Testis (tissue), 3 donors: Measurements from ENCODE around the gene DIDO1. TPM values are rescaled to one million over a fixed set of nuclear protein-coding genes. Genes with fewer than 3 reads are reported as not detected.

Experiments
- DNase-seq: peaks from one replicate; pipeline ENCODE4 v3.0.0-alpha.2; 2019
- H3K27ac ChIP-seq, 2 donors: fragments of 200-600 bp; sonication (generic); one replicate each; pipeline ENCODE4 v1.5.1; 2019
- H3K27me3 ChIP-seq: fragments of 200-600 bp; sonication (generic); one replicate; pipeline ENCODE4 v1.5.1; 2019
- H3K36me3 ChIP-seq: fragments of 200-600 bp; sonication (generic); one replicate; pipeline ENCODE4 v1.5.1; 2017; ENCODE audit warnings: low read depth; ENCODE audit errors: missing control alignments
- H3K4me1 ChIP-seq: fragments of 200-600 bp; sonication (generic); one replicate; pipeline ENCODE4 v1.5.1; 2019
- H3K4me3 ChIP-seq, 2 donors: fragments of 200-600 bp; sonication (generic); one replicate each; pipeline ENCODE4 v1.5.1; 2017 to 2019
- H3K9me3 ChIP-seq: fragments of 200-600 bp; sonication (generic); one replicate; pipeline ENCODE4 v1.5.1; 2017
- POLR2A ChIP-seq: fragments of 450-650 bp; IDR thresholded peaks from one replicate; pipeline ENCODE4 v1.6.1; 2017; ENCODE audit warnings: antibody characterized with exemption, mild to moderate bottlenecking, moderate library complexity
- WGBS, 2 donors: methylation state at CpG; one replicate each; pipeline ENCODE4 v1.1.5; 2018; 5-methylcytosine and 5-hydroxymethylcytosine counted together
- intact Hi-C: fragments of 100-400 bp; cut with DNase I; formaldehyde crosslinking; loops from one replicate; pipeline ENCODE4 v1.15.1; 2023; ENCODE audit warnings: low total_unique reads
- polyA plus RNA-seq: library from polyadenylated mRNA; stranded (reverse); fragments of 350-450 nt; fragmentation: Illumina TruSeq; extraction: RNeasy Lipid Tissue Mini Kit (QIAGEN cat#74804); gene quantifications from one replicate; pipeline ENCODE4 v1.2.3, GENCODE V29; 2014; ENCODE audit warnings: low read depth, low replicate concordance; ENCODE audit not compliant: insufficient read depth
- total RNA-seq, 2 donors: library from RNA; depleted of rRNA; stranded (reverse); fragments of >200 nt; gene quantifications; one replicate each; pipeline ENCODE4 v1.2.3, GENCODE V29; 2016
- TF ChIP-seq, protein P1 (sequence below), 3 experiments: fragments of 450-650 bp in 2 of 3; fragments of 200-600 bp in 1 of 3; sonication (generic) in 1 of 3; IDR thresholded peaks; one replicate each; pipeline ENCODE4 v1.5.1; 2016 to 2019; ENCODE audit warnings: antibody characterized with exemption in 3 of 3, mild to moderate bottlenecking in 2 of 3, moderate library complexity in 1 of 3

Gene DIDO1
- total and polyA plus RNA-seq, 3 donors from 2014 or later, result 50.5 to 99.7 (median 98.6) TPM

DNA sequence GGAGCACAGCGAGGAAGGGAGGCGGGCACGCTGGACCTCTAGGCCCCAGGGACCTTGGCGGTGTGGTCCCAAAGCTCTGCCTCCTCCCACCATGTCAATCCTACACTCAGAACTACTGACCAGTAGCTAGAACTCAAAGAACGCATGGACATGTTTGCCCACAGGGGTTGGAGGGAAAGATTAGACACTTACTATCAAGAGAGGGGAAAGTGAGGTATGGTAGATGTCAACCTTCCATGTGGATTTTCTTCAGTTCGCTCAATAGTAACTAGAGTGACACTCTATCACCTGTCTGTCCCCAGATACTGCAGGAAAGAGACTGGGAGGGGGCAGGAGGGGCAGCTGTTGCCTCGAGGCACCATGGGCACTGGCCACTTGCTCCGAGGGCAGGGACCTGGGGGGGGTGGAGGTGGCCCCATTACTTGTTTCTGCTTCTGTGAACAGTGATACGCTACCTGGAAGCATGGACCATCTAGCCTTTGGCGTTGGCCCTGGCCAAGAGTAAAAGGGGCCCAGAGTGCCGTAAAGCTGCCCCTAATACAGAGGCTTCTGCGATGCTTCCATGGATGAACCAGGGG is 912 bp upstream of the DIDO1 start:
- H3K36me3 ChIP-seq, result no peaks in the 10 kb centered on the region
- peak overlapping the region; percentile 98 to 99 for H3K27ac ChIP-seq
- no peak for DNase-seq
- peaks cover 53% of the 10 kb centered on the region for H3K4me1 ChIP-seq
- TF ChIP-seq, protein P1, sequence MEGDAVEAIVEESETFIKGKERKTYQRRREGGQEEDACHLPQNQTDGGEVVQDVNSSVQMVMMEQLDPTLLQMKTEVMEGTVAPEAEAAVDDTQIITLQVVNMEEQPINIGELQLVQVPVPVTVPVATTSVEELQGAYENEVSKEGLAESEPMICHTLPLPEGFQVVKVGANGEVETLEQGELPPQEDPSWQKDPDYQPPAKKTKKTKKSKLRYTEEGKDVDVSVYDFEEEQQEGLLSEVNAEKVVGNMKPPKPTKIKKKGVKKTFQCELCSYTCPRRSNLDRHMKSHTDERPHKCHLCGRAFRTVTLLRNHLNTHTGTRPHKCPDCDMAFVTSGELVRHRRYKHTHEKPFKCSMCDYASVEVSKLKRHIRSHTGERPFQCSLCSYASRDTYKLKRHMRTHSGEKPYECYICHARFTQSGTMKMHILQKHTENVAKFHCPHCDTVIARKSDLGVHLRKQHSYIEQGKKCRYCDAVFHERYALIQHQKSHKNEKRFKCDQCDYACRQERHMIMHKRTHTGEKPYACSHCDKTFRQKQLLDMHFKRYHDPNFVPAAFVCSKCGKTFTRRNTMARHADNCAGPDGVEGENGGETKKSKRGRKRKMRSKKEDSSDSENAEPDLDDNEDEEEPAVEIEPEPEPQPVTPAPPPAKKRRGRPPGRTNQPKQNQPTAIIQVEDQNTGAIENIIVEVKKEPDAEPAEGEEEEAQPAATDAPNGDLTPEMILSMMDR (IDR thresholded peaks at IDR 0.05), result no peak
- TF ChIP-seq POLR2A, result no peak
- 54 to 58% methylated on average over 12 of the region's 12 CpGs for WGBS, 2 donors
- intact Hi-C loops, result no loop called here
- peak overlapping the region; percentile 99 to 100 for H3K4me3 ChIP-seq
- H3K27me3 ChIP-seq, result no peaks in the 10 kb centered on the region
- no peaks in the 10 kb centered on the region for H3K9me3 ChIP-seq

DNA sequence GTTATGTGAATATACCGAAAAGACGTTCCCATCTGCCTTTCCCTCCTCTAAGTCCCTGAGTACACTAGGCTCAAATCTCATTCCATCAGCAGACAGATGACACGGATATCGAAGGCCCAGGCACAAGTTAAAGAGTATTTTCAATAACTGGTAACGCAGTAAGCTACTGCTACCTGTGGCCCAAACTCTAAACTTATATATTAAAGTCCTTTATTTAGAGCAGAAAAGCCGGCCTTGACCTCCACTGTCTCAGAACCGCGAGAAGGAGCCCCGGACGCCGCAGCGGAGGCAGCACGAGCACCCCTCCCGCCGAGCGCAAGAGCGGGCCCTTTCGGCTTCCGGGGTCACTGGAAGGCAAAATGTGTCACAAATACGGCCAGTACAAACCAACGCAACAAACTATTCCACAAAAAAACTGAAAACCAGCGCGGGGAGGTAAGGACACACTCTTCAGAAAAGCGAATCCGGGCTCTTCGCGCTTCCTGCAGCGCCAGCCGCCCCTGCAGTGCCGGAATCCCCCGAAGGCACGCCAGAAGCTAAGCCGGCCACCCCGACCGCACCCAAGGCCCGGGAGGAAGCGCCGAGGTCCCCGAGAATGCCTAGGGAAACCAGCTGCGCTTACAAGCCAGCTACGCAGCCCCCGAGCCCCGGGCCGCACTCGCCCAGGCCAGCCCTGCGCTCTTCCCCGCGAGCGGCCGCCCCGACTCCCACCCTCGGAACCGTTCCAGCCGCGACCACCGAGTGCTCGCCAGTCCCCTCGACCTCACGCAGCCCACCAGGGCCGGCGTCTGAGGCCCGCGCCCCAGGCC is 681 bp downstream of the DIDO1 start:
- intact Hi-C loops, result no loop called here
- peak; percentile 49 for DNase-seq
- TF ChIP-seq POLR2A, result no peak
- TF ChIP-seq, protein P1 (IDR thresholded peaks at IDR 0.05), result no peak

DNA sequence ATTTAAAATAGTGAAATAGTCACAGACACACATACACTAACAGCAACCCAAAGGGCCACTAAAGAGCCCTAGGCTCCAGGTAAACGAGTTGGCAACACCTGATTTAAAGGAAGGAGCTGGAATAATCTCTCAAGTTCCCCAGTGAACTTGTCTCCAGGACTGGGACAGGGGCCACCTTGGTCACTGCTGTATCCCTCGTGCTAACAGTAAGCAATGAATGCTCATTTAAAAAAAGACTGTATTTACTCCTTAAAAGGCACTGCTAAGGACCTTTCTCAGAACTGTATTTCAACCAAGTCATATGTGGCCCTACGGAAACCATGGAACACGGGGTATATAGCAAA is 1.3 kb downstream of the DIDO1 start:
- DNase-seq, result no peak
- 2 to 6% methylated on average over 4 of the region's 4 CpGs for WGBS, 2 donors
- TF ChIP-seq, protein P1 (IDR thresholded peaks at IDR 0.05), result no peak
- no peak for TF ChIP-seq POLR2A
- intact Hi-C loops, result no loop called here
- Histone ChIP-seq H3K4me1 (peaks cover 64% of the 10 kb centered on the region), H3K36me3 (no peaks in the 10 kb centered on the region), H3K27ac (peak overlapping the region; percentile 98 to 99), H3K4me3 (peak overlapping the region; percentile 99 to 100), H3K27me3 (no peaks in the 10 kb centered on the region), H3K9me3 (no peaks in the 10 kb centered on the region)

More for the DNA sequence above, 681 bp downstream of the DIDO1 start:
- Histone ChIP-seq H3K36me3 (no peaks in the 10 kb centered on the region), H3K9me3 (no peaks in the 10 kb centered on the region), H3K4me3 (peak overlapping the region; percentile 99 to 100), H3K27me3 (no peaks in the 10 kb centered on the region), H3K4me1 (peaks cover 61% of the 10 kb centered on the region), H3K27ac (peak overlapping the region; percentile 98 to 99)
- WGBS, 2 donors, result 0% methylated on average over 21 to 63 of the region's 63 CpGs

DNA sequence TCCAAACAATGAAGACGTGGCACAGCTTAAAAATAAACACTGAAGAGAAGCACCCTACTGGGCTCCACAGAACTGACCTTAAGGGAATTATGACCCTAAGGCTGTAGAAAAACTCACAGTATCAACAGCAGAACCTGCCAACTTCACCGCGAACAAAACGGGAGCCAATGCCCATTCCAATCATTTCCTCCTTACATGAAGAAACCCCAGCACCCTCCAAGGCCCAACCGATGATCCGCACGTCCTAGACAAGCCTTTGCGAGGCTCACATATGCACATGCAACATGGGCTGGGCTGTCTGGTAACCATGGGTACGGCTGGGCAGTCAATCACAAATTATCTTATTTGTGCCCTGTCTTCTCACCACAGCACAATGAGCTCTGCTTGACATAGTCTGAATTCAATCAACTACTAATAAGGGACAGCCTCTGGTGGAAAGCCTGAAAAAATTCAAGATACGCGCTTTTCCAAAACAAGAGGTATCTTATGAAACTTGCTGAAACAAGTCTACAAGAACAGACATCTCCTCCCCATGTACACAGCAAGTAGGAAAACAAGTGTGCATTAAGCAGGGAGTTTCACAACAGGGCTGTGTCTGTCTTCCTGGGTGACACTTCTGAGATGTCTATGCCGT is 1.7 kb downstream of the DIDO1 start:
- peak; percentile 42 for DNase-seq
- WGBS, 2 donors, result 15 to 28% methylated on average over 12 of the region's 12 CpGs

More for the DNA sequence above, 1.7 kb downstream of the DIDO1 start:
- intact Hi-C loops, result no loop called here
- peaks cover 66% of the 10 kb centered on the region for H3K4me1 ChIP-seq
- peak overlapping the region in 1 of 2 donors; percentile 99 for H3K4me3 ChIP-seq
- TF ChIP-seq, protein P1 (IDR thresholded peaks at IDR 0.05), result no peak
- no peaks in the 10 kb centered on the region for H3K36me3 ChIP-seq
- H3K27ac ChIP-seq, result peak overlapping the region in 1 of 2 donors; percentile 99
- H3K9me3 ChIP-seq, result no peaks in the 10 kb centered on the region
- no peaks in the 10 kb centered on the region for H3K27me3 ChIP-seq
